Endodermal cell (in vitro differentiated cells): ENCODE data around the gene ABCA9. TPM values are rescaled to one million over a fixed set of nuclear protein-coding genes. Genes with fewer than 3 reads are reported as not detected.

Experiments
- DNase-seq: peaks from one replicate; pipeline ENCODE4 v3.0.0-alpha.2; 2017
- H3K27ac ChIP-seq: 2 replicates; pipeline ENCODE4 v1.5.1; 2013; ENCODE audit warnings: mild to moderate bottlenecking, low read depth, low read length, moderate library complexity
- H3K27me3 ChIP-seq: 2 replicates; pipeline ENCODE4 v1.6.1; 2013; ENCODE audit warnings: mild to moderate bottlenecking, low read length, moderate library complexity; ENCODE audit not compliant: insufficient read depth, control insufficient read depth, poor library complexity, severe bottlenecking
- H3K36me3 ChIP-seq: 2 replicates; pipeline ENCODE4 v1.7.0; 2013; ENCODE audit warnings: mild to moderate bottlenecking, low read length, moderate library complexity; ENCODE audit not compliant: control insufficient read depth, insufficient read depth
- H3K4me1 ChIP-seq: one replicate; pipeline ENCODE4 v1.7.0; 2013; ENCODE audit warnings: low read length; ENCODE audit not compliant: control insufficient read depth, insufficient read depth
- H3K4me3 ChIP-seq: 2 replicates; pipeline ENCODE4 v1.5.1; 2013; ENCODE audit warnings: mild to moderate bottlenecking, low read length, moderate library complexity
- H3K9ac ChIP-seq: 2 replicates; pipeline ENCODE4 v1.6.1; 2013; ENCODE audit warnings: mild to moderate bottlenecking, low read length, moderate library complexity; ENCODE audit not compliant: poor library complexity, severe bottlenecking; ENCODE audit errors: extremely low read depth
- H3K9me3 ChIP-seq: 2 replicates; pipeline ENCODE4 v1.6.1; 2013; ENCODE audit warnings: mild to moderate bottlenecking, low read length, moderate library complexity; ENCODE audit not compliant: control insufficient read depth
- H3K27ac Mint-ChIP-seq: 2 replicates; pipeline ENCODE4 v1.8.0; 2020; ENCODE audit warnings: mixed read lengths
- H3K27me3 Mint-ChIP-seq: 2 replicates; pipeline ENCODE4 v1.8.0; 2021; ENCODE audit warnings: mild to moderate bottlenecking, mixed read lengths; ENCODE audit not compliant: insufficient read depth
- H3K36me3 Mint-ChIP-seq: 2 replicates; pipeline ENCODE4 v1.8.0; 2020; ENCODE audit warnings: low read depth, mixed read lengths
- H3K4me1 Mint-ChIP-seq: 2 replicates; pipeline ENCODE4 v1.8.0; 2020; ENCODE audit warnings: mixed read lengths
- H3K4me3 Mint-ChIP-seq: 2 replicates; pipeline ENCODE4 v1.8.0; 2020; ENCODE audit warnings: mild to moderate bottlenecking, moderate library complexity, mixed read lengths
- H3K9me3 Mint-ChIP-seq: 2 replicates; pipeline ENCODE4 v1.8.0; 2020; ENCODE audit warnings: mild to moderate bottlenecking, mixed read lengths
- WGBS, 2 experiments: methylation state at CpG; one replicate each; pipeline versions ENCODE4 v1.1.5 to v1.1.7; 2013; ENCODE audit warnings: missing lambda C conversion rate in 2 of 2, mixed read lengths in 1 of 2; ENCODE audit not compliant: insufficient coverage in 1 of 2, insufficient read length in 1 of 2; 5-methylcytosine and 5-hydroxymethylcytosine counted together
- total RNA-seq, 2 donors: library from RNA; stranded (reverse); fragmentation: NEBNext Ultra II Directional in 1 of 2; extraction: Animal tissue kit (Norgen Biotek cat#: 25700) in 1 of 2; gene quantifications; 2 replicates in 1 of 2; 3 replicates in 1 of 2; pipeline ENCODE4 v1.2.1, GENCODE V29; 2021
- TF ChIP-seq, protein P1 (sequence below): fragments of 200-600 bp; sonication (generic); conservative IDR thresholded peaks from 2 replicates; pipeline ENCODE4 v1.5.0; 2021; ENCODE audit warnings: antibody characterized with exemption, mild to moderate bottlenecking

The ABCA9 gene
- total RNA-seq, 2 donors from 2014 or later = not detected

- H3K36me3 ChIP-seq = no peaks in the 10 kb centered on the region
- H3K27me3 ChIP-seq = no peaks in the 10 kb centered on the region
- no peak overlapping the region for H3K27ac Mint-ChIP-seq
- no peaks in the 10 kb centered on the region for H3K36me3 Mint-ChIP-seq
- peaks cover 12% of the 10 kb centered on the region for H3K4me1 Mint-ChIP-seq
- no peak overlapping the region for H3K4me3 ChIP-seq
- DNase-seq = no peak
- H3K27ac ChIP-seq = no peak overlapping the region
- no peak overlapping the region for H3K9ac ChIP-seq
- H3K4me3 Mint-ChIP-seq = no peak overlapping the region
- 94 to 100% methylated on average over 1 of the region's 4 CpGs for WGBS, 2 experiments
- H3K9me3 ChIP-seq = no peaks in the 10 kb centered on the region
- H3K4me1 ChIP-seq = no peaks in the 10 kb centered on the region
- peaks cover 2% of the 10 kb centered on the region for H3K9me3 Mint-ChIP-seq
- TF ChIP-seq, protein P1, sequence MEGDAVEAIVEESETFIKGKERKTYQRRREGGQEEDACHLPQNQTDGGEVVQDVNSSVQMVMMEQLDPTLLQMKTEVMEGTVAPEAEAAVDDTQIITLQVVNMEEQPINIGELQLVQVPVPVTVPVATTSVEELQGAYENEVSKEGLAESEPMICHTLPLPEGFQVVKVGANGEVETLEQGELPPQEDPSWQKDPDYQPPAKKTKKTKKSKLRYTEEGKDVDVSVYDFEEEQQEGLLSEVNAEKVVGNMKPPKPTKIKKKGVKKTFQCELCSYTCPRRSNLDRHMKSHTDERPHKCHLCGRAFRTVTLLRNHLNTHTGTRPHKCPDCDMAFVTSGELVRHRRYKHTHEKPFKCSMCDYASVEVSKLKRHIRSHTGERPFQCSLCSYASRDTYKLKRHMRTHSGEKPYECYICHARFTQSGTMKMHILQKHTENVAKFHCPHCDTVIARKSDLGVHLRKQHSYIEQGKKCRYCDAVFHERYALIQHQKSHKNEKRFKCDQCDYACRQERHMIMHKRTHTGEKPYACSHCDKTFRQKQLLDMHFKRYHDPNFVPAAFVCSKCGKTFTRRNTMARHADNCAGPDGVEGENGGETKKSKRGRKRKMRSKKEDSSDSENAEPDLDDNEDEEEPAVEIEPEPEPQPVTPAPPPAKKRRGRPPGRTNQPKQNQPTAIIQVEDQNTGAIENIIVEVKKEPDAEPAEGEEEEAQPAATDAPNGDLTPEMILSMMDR = no peak
- no peaks in the 10 kb centered on the region for H3K27me3 Mint-ChIP-seq
These were observed 117.5 kb downstream of the ABCA9 start for GRCh38 chr17:68943123-68943811.

GRCh38 chr17:68942389-68942788 lies 118.3 kb downstream of the ABCA9 start:
- peaks cover 12% of the 10 kb centered on the region for H3K4me1 Mint-ChIP-seq
- no peak overlapping the region for H3K27ac Mint-ChIP-seq
- H3K9me3 Mint-ChIP-seq = no peaks in the 10 kb centered on the region
- Histone ChIP-seq H3K4me1 (no peaks in the 10 kb centered on the region), H3K27ac (no peak overlapping the region), H3K27me3 (no peaks in the 10 kb centered on the region), H3K4me3 (no peak overlapping the region), H3K36me3 (no peaks in the 10 kb centered on the region), H3K9me3 (no peaks in the 10 kb centered on the region), H3K9ac (no peak overlapping the region)
- 90 to 92% methylated on average over 3 of the region's 3 CpGs for WGBS, 2 experiments
- H3K4me3 Mint-ChIP-seq = no peak overlapping the region
- TF ChIP-seq, protein P1 = no peak
- H3K27me3 Mint-ChIP-seq = no peaks in the 10 kb centered on the region
- no peaks in the 10 kb centered on the region for H3K36me3 Mint-ChIP-seq
- no peak for DNase-seq

- Mint-ChIP-seq H3K9me3 (no peaks in the 10 kb centered on the region), H3K4me1 (peaks cover 12% of the 10 kb centered on the region), H3K27me3 (no peaks in the 10 kb centered on the region), H3K36me3 (no peaks in the 10 kb centered on the region), H3K27ac (no peak overlapping the region), H3K4me3 (no peak overlapping the region)
- DNase-seq = no peak
- H3K4me1 ChIP-seq = no peaks in the 10 kb centered on the region
- no peaks in the 10 kb centered on the region for H3K9me3 ChIP-seq
- H3K36me3 ChIP-seq = no peaks in the 10 kb centered on the region
- 80 to 96% methylated on average over 2 to 6 of the region's 6 CpGs for WGBS, 2 experiments
- no peak overlapping the region for H3K4me3 ChIP-seq
- H3K27ac ChIP-seq = no peak overlapping the region
- H3K9ac ChIP-seq = no peak overlapping the region
- no peaks in the 10 kb centered on the region for H3K27me3 ChIP-seq
- TF ChIP-seq, protein P1 = no peak
These were observed 119.0 kb downstream of the ABCA9 start for GRCh38 chr17:68941761-68942160.
